WTC11 (cell line): Measurements from ENCODE around the gene MICAL3. TPM values are rescaled to one million over a fixed set of nuclear protein-coding genes. Genes with fewer than 3 reads are reported as not detected.

Experiments used
- ATAC-seq: fragments of 200-7000 bp; cut with Tn5 transposase; 2 replicates; pipeline ENCODE4 v1.10.0; 2021; ENCODE audit warnings: mild to moderate bottlenecking, moderate library complexity
- CTCF ChIA-PET: fragments of 300-600 bp; sonication (Branson Sonifier 250); formaldehyde crosslinking; loops from one replicate; lab custom pipeline; 2021; ENCODE audit warnings: antibody characterized with exemption; lab: Charles Lee
- POLR2A ChIA-PET: fragments of 350-600 bp; sonication (Branson Sonifier 250); formaldehyde crosslinking; loops from one replicate; lab custom pipeline; 2021; ENCODE audit warnings: antibody characterized with exemption; lab: Charles Lee
- DNase-seq: peaks from one replicate; pipeline ENCODE4 v3.0.0; 2021; ENCODE audit warnings: low spot score
- H3K27ac Mint-ChIP-seq: 2 replicates; pipeline ENCODE4 v1.8.0; 2021; ENCODE audit warnings: mixed read lengths
- H3K27me3 Mint-ChIP-seq: 2 replicates; pipeline ENCODE4 v1.8.0; 2021; ENCODE audit warnings: low read depth, mild to moderate bottlenecking, moderate library complexity, mixed read lengths
- H3K36me3 Mint-ChIP-seq: 2 replicates; pipeline ENCODE4 v1.8.0; 2021; ENCODE audit warnings: mixed read lengths
- H3K4me1 Mint-ChIP-seq: 2 replicates; pipeline ENCODE4 v1.8.0; 2022; ENCODE audit warnings: mixed read lengths
- H3K4me3 Mint-ChIP-seq: 2 replicates; pipeline ENCODE4 v1.8.0; 2021; ENCODE audit warnings: mild to moderate bottlenecking, moderate library complexity, mixed read lengths
- H3K9me3 Mint-ChIP-seq: 2 replicates; pipeline ENCODE4 v1.8.0; 2021; ENCODE audit warnings: mixed read lengths
- CREB1 ChIP-seq: sonication (generic); formaldehyde crosslinking; IDR thresholded peaks from 2 replicates; pipeline ENCODE4 v1.8.0; 2023; ENCODE audit warnings: mild to moderate bottlenecking, missing genetic modification reagents
- ELF4 ChIP-seq: sonication (generic); formaldehyde crosslinking; IDR thresholded peaks from 2 replicates; pipeline ENCODE4 v1.8.1; 2022; ENCODE audit warnings: low read depth, mild to moderate bottlenecking, moderate library complexity, missing genetic modification reagents
- EMX1 ChIP-seq: fragments of 250-450 bp; sonication (Bioruptor Pico); IDR thresholded peaks from 2 replicates; pipeline ENCODE4 v1.8.0; 2021; ENCODE audit warnings: mild to moderate bottlenecking
- GABPB1 ChIP-seq: sonication (generic); formaldehyde crosslinking; IDR thresholded peaks from 2 replicates; pipeline ENCODE4 v1.8.1; 2023; ENCODE audit warnings: mild to moderate bottlenecking, missing genetic modification reagents
- GTF2I ChIP-seq: fragments of 250-450 bp; sonication (Bioruptor Pico); conservative IDR thresholded peaks from 2 replicates; pipeline ENCODE4 v1.4.0; 2021; ENCODE audit warnings: mild to moderate bottlenecking
- IRF1 ChIP-seq: sonication (generic); formaldehyde crosslinking; IDR thresholded peaks from 2 replicates; pipeline ENCODE4 v1.8.0; 2023; ENCODE audit warnings: missing genetic modification reagents
- MLX ChIP-seq: sonication (generic); formaldehyde crosslinking; IDR thresholded peaks from 2 replicates; pipeline ENCODE4 v1.8.1; 2023; ENCODE audit warnings: mild to moderate bottlenecking, missing genetic modification reagents, moderate library complexity
- MXD4 ChIP-seq: fragments of 250-450 bp; sonication (Bioruptor Pico); IDR thresholded peaks from 2 replicates; pipeline ENCODE4 v1.8.0; 2021; ENCODE audit warnings: mild to moderate bottlenecking, moderate library complexity, borderline replicate concordance
- MYBL2 ChIP-seq: sonication (generic); formaldehyde crosslinking; IDR thresholded peaks from 2 replicates; pipeline ENCODE4 v1.8.1; 2023; ENCODE audit warnings: mild to moderate bottlenecking, moderate library complexity, missing genetic modification reagents
- PREB ChIP-seq: sonication (generic); formaldehyde crosslinking; IDR thresholded peaks from 2 replicates; pipeline ENCODE4 v1.8.1; 2022; ENCODE audit warnings: mild to moderate bottlenecking, missing genetic modification reagents, moderate library complexity, borderline replicate concordance
- RORB ChIP-seq: fragments of 250-450 bp; sonication (Bioruptor Pico); IDR thresholded peaks from 2 replicates; pipeline ENCODE4 v1.9.0; 2021; ENCODE audit warnings: mild to moderate bottlenecking
- SP1 ChIP-seq: sonication (generic); formaldehyde crosslinking; conservative IDR thresholded peaks from 2 replicates; pipeline ENCODE4 v1.8.1; 2022; ENCODE audit warnings: missing genetic modification reagents
- TP53 ChIP-seq: sonication (generic); formaldehyde crosslinking; IDR thresholded peaks from 2 replicates; pipeline ENCODE4 v1.8.1; 2023; ENCODE audit warnings: mild to moderate bottlenecking, missing genetic modification reagents
- USF1 ChIP-seq: sonication (generic); formaldehyde crosslinking; IDR thresholded peaks from 2 replicates; pipeline ENCODE4 v1.8.0; 2022; ENCODE audit warnings: mild to moderate bottlenecking, missing genetic modification reagents
- ZBTB21 ChIP-seq: sonication (generic); formaldehyde crosslinking; IDR thresholded peaks from 2 replicates; pipeline ENCODE4 v1.8.1; 2023; ENCODE audit warnings: mild to moderate bottlenecking, missing genetic modification reagents, borderline replicate concordance
- ZMAT4 ChIP-seq: fragments of 250-450 bp; sonication (Bioruptor Pico); IDR thresholded peaks from 2 replicates; pipeline ENCODE4 v1.9.0; 2021; ENCODE audit warnings: mild to moderate bottlenecking
- ZNF219 ChIP-seq: sonication (generic); formaldehyde crosslinking; IDR thresholded peaks from 2 replicates; pipeline ENCODE4 v1.8.0; 2023; ENCODE audit warnings: missing genetic modification reagents, mild to moderate bottlenecking, borderline replicate concordance
- ZNF317 ChIP-seq: sonication (generic); formaldehyde crosslinking; IDR thresholded peaks from 2 replicates; pipeline ENCODE4 v1.8.1; 2023; ENCODE audit warnings: low read depth, mild to moderate bottlenecking, moderate library complexity, missing genetic modification reagents, borderline replicate concordance
- ZNF425 ChIP-seq: fragments of 250-450 bp; sonication (Bioruptor Pico); conservative IDR thresholded peaks from 2 replicates; pipeline ENCODE4 v1.9.0; 2021; ENCODE audit warnings: mild to moderate bottlenecking
- total RNA-seq: library from RNA; stranded (reverse); gene quantifications from 3 replicates; pipeline ENCODE4 v1.2.3, GENCODE V29; 2021
- TF ChIP-seq, protein P1 (sequence below): fragments of 250-450 bp; sonication (Bioruptor Pico); IDR thresholded peaks from 2 replicates; pipeline ENCODE4 v1.9.0; 2021; ENCODE audit warnings: moderate library complexity, mild to moderate bottlenecking, inconsistent platforms, borderline replicate concordance

Gene MICAL3
- total RNA-seq, 1 experiment from 2014 or later, result 41.2 TPM

- TF ChIP-seq EMX1 (CRISPR knock-in tag), result no peak
- TF ChIP-seq ELF4, result no peak
- no peak for TF ChIP-seq TP53 (CRISPR knock-in tag)
- TF ChIP-seq ZMAT4 (CRISPR knock-in tag), result no peak
- no peak for TF ChIP-seq IRF1 (CRISPR knock-in tag)
- TF ChIP-seq PREB (CRISPR knock-in tag), result no peak
- TF ChIP-seq MYBL2 (CRISPR knock-in tag), result no peak
- TF ChIP-seq SP1, result no peak
- TF ChIP-seq ZNF425 (CRISPR knock-in tag), result no peak
- TF ChIP-seq GABPB1 (CRISPR knock-in tag), result no peak
- TF ChIP-seq ZBTB21 (CRISPR knock-in tag), result no peak
- TF ChIP-seq CREB1, result no peak
- no peak for TF ChIP-seq MLX (CRISPR knock-in tag)
- no peak for TF ChIP-seq ZNF317 (CRISPR knock-in tag)
- TF ChIP-seq ZNF219 (CRISPR knock-in tag), result no peak
- no peak for TF ChIP-seq GTF2I (CRISPR knock-in tag)
- TF ChIP-seq USF1 (CRISPR knock-in tag), result no peak
- no peak for TF ChIP-seq MXD4 (CRISPR knock-in tag)
- TF ChIP-seq, all 79 proteins: peak for 0
- Mint-ChIP-seq H3K27ac (no peak overlapping the region), H3K36me3 (no peaks in the 10 kb centered on the region), H3K27me3 (no peaks in the 10 kb centered on the region), H3K4me1 (no peaks in the 10 kb centered on the region), H3K4me3 (no peak overlapping the region), H3K9me3 (no peaks in the 10 kb centered on the region)
- ChIA-PET CTCF (interaction anchor here (0.7 to 3.5 kb wide), 8 partner anchors 8 to 325 kb away, joined by 3 to 21 read pairs (median 8); partner anchors contain the start of genes BID and PEX26), POLR2A (no interaction called here)
- no peak for DNase-seq
- ATAC-seq, result no peak
Measured at GRCh38 chr22:17751596-17751995, 272.8 kb downstream of the MICAL3 start.

DNA sequence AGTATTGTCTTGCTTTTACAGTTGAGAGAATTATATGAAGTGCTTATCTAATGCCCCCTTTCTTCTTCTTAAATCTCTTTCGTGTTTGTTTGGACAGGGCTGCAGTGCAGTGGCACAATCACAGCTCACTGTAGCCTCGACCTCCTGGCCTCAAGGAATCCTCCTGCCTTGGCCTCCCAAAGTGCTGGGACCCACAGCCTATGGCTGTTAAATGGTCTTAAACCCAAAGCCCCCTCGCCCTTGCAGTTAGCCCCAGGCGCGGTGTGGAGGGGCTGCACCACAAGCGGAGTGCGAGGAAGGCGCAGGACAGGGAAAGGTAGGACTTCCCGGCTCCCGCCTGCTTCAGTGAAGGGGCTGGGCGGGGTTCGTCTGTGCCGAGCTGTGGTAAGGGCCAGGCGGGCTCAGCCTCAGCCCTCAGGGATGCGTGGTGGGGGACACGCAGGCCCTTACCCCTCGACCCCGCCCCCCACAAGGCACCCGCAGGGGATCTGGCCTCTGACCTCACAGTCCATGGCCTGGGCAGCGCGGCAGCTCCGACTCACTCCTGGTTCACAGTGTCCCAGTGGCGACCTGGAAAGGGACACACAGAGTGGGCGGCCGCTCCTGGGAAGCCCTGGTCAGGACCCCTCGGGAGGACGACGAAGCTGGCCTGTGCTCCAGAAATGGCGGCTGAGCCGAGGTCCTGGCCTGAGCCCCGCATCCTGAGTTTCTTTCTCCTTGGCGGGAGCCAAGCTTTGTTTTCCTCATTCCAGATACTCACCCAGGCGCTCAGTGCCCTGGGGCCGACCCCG, 274.6 kb downstream of the MICAL3 start:
- DNase-seq, result no peak

More for the DNA sequence above, 274.6 kb downstream of the MICAL3 start:
- Mint-ChIP-seq H3K27ac (no peak overlapping the region), H3K4me3 (no peak overlapping the region), H3K4me1 (no peaks in the 10 kb centered on the region), H3K36me3 (no peaks in the 10 kb centered on the region), H3K9me3 (no peaks in the 10 kb centered on the region), H3K27me3 (no peaks in the 10 kb centered on the region)
- CTCF ChIA-PET, result interaction anchor here (0.6 to 3.8 kb wide), 8 partner anchors 9 to 407 kb away, joined by 3 to 34 read pairs (median 4); no protein-coding TSS in a partner anchor
- ATAC-seq, result no peak
- POLR2A ChIA-PET, result no interaction called here
- TF ChIP-seq, protein P1, sequence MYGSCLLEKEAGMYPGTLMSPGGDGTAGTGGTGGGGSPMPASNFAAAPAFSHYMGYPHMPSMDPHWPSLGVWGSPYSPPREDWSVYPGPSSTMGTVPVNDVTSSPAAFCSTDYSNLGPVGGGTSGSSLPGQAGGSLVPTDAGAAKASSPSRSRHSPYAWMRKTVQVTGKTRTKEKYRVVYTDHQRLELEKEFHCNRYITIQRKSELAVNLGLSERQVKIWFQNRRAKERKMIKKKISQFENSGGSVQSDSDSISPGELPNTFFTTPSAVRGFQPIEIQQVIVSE, result no peak
- TF ChIP-seq RORB, result no peak
